ENCODE measurements around the gene ADPRS. TPM values are rescaled to one million over a fixed set of nuclear protein-coding genes. Genes with fewer than 3 reads are reported as not detected.
A peak's percentile ranks its signal among the peaks of the same experiment; 100 is the strongest.

Gene ADPRS
- total and polyA plus RNA-seq, 2 experiments from 2014 or later, result 42.0 to 70.3 TPM

DNA sequence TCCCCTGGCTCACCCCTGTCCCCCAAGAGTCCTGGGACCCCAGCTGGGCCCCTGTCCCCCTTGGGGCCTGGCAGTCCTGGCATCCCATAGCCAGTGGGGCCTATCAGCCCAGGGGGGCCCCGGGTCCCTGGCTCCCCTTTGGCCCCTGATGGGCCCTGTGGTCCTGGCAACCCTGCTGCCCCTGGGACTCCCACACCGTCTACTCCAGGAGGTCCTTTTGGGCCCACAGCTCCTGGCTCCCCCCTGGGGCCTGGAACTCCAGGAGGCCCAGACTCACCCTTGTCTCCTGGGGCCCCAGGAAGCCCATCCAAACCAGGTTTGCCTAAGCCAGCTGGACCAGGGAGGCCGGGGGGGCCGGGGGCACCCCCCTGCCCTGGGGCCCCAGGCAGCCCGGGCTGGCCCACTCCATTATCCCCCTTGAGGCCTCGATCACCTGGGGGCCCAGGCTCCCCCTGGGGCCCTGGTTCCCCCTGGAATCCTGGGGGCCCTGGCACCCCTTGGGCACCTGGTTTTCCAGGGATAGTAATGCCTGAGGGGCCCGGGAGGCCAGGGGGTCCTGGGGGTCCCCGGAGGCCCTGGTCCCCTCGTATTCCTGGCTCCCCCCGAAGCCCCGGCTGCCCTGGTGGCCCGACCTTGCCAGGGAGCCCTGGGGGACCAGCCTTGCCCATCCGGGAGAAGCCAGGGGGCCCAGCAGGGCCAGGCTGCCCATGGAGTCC lies 10.1 kb downstream of the ADPRS start:
- H3K4me2 ChIP-seq (ENCODE audit: unreplicated experiment), result no peak overlapping the region
- TF ChIP-seq EZH2phosphoT487 (IDR thresholded peaks at IDR 0.05; ENCODE audit: insufficient read depth, low read depth), result no peak
- TF ChIP-seq EZH2 (IDR thresholded peaks at IDR 0.05; ENCODE audit: insufficient read depth, poor library complexity, severe bottlenecking), result no peak
- no peak overlapping the region for H3K27ac ChIP-seq
- no peak overlapping the region for H3K4me3 ChIP-seq
- H3F3A ChIP-seq (ENCODE audit: insufficient read depth), result peaks cover 16% of the 10 kb centered on the region
- H3K9me3 ChIP-seq (ENCODE audit: low read depth), result no peaks in the 10 kb centered on the region
- H3K9ac ChIP-seq, result no peak overlapping the region
- in situ Hi-C loops (cut with MboI), result no loop called here
- H3K4me1 ChIP-seq (ENCODE audit: insufficient read depth), result 0 out of 2 replicates have a peak, but pooled peaks cover 3% of the 10 kb centered on the region
- no peaks in the 10 kb centered on the region for H3K27me3 ChIP-seq (replicated peaks; ENCODE audit: insufficient read depth)
- no peak for DNase-seq
- WGBS, 2 experiments (ENCODE audit: low coverage in 1 of 2, low lambda C conversion rate in 2 of 2, missing lambda C conversion rate in 2 of 2), result 72 to 73% methylated on average over 11 to 13 of the region's 13 CpGs
- no peak overlapping the region for H2AFZ ChIP-seq
- peaks cover 7% of the 10 kb centered on the region; the same call in 1 of the 2 replicates for H3K36me3 ChIP-seq (ENCODE audit: low read depth)
- no peaks in the 10 kb centered on the region for H3K79me2 ChIP-seq (ENCODE audit: insufficient read depth)
- H3K9me2 ChIP-seq (ENCODE audit: insufficient read depth), result no peaks in the 10 kb centered on the region
- peaks cover 5% of the 10 kb centered on the region; the same call in 1 of the 2 replicates for H4K20me1 ChIP-seq (ENCODE audit: insufficient read depth)

DNA sequence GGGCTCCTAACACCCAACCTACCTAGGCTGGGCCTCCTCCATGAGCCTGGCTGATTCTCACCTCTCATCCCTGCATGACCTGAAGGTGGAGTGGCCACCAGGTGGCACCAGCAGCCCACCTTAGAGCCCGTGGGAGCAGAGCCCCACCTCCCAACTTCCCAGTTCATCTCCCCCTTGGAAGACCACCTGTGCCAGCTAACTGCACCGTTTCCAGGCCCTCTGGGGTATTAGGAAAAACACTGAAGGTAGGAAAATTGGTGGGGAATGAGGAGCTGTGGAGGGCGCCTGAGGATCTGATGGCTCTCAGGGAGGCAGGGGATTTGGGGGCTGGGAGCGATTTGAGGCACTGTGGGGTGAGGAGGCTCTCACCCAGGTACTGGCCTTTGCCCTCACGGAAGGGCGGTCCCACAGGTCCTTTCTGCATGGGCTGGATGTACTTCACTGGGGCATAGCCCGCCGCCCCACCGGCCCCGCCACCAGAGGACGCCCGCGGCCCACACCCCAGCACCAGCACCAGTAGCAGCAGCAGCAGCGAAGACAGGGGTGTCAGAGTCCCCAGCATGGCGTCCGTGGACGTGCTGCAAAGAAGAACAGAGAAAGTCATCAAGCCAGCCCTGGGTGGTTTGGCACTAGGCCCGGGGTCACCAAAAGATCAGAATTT lies 11.1 kb downstream of the ADPRS start:
- Histone ChIP-seq H3K9ac (no peak overlapping the region), H3K4me3 (no peak overlapping the region), H3K27ac (no peak overlapping the region), H3K9me3 (ENCODE audit: low read depth) (no peaks in the 10 kb centered on the region), H3K79me2 (ENCODE audit: insufficient read depth) (no peaks in the 10 kb centered on the region), H3K4me2 (ENCODE audit: unreplicated experiment) (peak overlapping the region; percentile 14), H3K36me3 (ENCODE audit: low read depth) (no peaks in the 10 kb centered on the region), H4K20me1 (ENCODE audit: insufficient read depth) (no peaks in the 10 kb centered on the region), H3K4me1 (ENCODE audit: insufficient read depth) (0 out of 2 replicates have a peak, but pooled peaks cover 3% of the 10 kb centered on the region), H3K27me3 (replicated peaks; ENCODE audit: insufficient read depth) (no peaks in the 10 kb centered on the region), H3K9me2 (ENCODE audit: insufficient read depth) (no peaks in the 10 kb centered on the region), H3F3A (ENCODE audit: insufficient read depth) (peaks cover 7% of the 10 kb centered on the region; the same call in 1 of the 2 replicates), H2AFZ (peak overlapping the region; percentile 54)
- 34 to 36% methylated on average over 12 to 18 of the region's 18 CpGs for WGBS, 2 experiments (ENCODE audit: low coverage in 1 of 2, low lambda C conversion rate in 2 of 2, missing lambda C conversion rate in 2 of 2)
- TF ChIP-seq EZH2phosphoT487 (IDR thresholded peaks at IDR 0.05; ENCODE audit: insufficient read depth, low read depth) (no peak), EZH2 (IDR thresholded peaks at IDR 0.05; ENCODE audit: insufficient read depth, poor library complexity, severe bottlenecking) (no peak)
- DNase-seq, result peak; percentile 79
- in situ Hi-C loops (cut with MboI), result loop anchor here (10.0 kb wide), 1 partner anchor 195 kb away; no protein-coding TSS in a partner anchor

DNA sequence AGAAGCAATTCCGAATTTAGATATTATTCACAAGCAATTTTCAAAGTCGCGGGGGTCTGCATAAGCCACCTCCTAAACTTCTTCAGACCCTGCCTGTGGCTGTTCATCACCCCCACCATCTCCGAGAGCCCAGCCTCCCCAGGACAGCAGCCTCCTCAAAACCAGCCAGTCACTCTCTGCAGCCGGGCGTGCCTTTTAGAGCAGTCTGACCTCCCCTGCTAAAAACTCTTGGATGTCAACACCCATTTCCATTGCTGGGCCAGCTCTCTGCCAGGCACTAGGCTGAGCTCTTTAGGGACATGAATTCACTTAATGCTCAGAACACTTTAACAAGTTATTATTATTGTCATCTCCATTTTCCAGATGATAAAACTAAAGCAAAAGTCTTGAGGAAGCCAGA lies 11.7 kb downstream of the ADPRS start:
- H3K9me2 ChIP-seq (ENCODE audit: insufficient read depth), result no peaks in the 10 kb centered on the region
- no peaks in the 10 kb centered on the region for H3K79me2 ChIP-seq (ENCODE audit: insufficient read depth)
- H3K9ac ChIP-seq, result no peak overlapping the region
- peak overlapping the region; percentile 14 for H3K4me2 ChIP-seq (ENCODE audit: unreplicated experiment)
- WGBS, 2 experiments (ENCODE audit: low coverage in 1 of 2, low lambda C conversion rate in 2 of 2, missing lambda C conversion rate in 2 of 2), result 52% methylated on average over 6 of the region's 6 CpGs
- TF ChIP-seq EZH2 (IDR thresholded peaks at IDR 0.05; ENCODE audit: insufficient read depth, poor library complexity, severe bottlenecking) (no peak), EZH2phosphoT487 (IDR thresholded peaks at IDR 0.05; ENCODE audit: insufficient read depth, low read depth) (no peak)
- peak; percentile 34 for DNase-seq
- H3K36me3 ChIP-seq (ENCODE audit: low read depth), result no peaks in the 10 kb centered on the region
- no peak overlapping the region for H3K4me3 ChIP-seq
- H3F3A ChIP-seq (ENCODE audit: insufficient read depth), result peaks cover 4% of the 10 kb centered on the region; the same call in 1 of the 2 replicates
- H3K27me3 ChIP-seq (replicated peaks; ENCODE audit: insufficient read depth), result no peaks in the 10 kb centered on the region
- H3K27ac ChIP-seq, result no peak overlapping the region
- H3K9me3 ChIP-seq (ENCODE audit: low read depth), result no peaks in the 10 kb centered on the region
- H2AFZ ChIP-seq, result peak overlapping the region; percentile 54
- in situ Hi-C loops (cut with MboI), result loop anchor here (10.0 kb wide), 1 partner anchor 194 kb away; no protein-coding TSS in a partner anchor
- H3K4me1 ChIP-seq (ENCODE audit: insufficient read depth), result 0 out of 2 replicates have a peak, but pooled peaks cover 3% of the 10 kb centered on the region
- no peaks in the 10 kb centered on the region for H4K20me1 ChIP-seq (ENCODE audit: insufficient read depth)

DNA sequence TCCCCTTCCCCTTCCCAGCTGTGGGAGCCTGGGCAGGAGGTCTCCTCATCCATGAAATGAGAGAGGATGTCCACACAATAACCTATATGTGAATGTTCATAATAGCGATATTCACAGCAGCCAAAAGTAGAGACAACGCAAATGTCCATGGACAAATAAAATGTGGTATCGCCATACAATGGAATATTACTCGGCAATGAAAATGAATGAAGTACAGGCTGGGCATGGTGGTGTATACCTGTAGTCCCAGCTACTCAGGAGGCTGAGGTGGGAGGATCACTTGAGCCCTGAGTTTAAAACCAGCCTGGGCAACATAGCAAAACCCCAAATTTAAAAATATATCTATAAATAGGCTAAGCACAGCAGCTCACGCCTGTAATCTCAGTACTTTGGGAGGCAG lies 12.9 kb downstream of the ADPRS start:
- Histone ChIP-seq H3F3A (ENCODE audit: insufficient read depth) (no peaks in the 10 kb centered on the region), H4K20me1 (ENCODE audit: insufficient read depth) (no peaks in the 10 kb centered on the region), H3K9me2 (ENCODE audit: insufficient read depth) (no peaks in the 10 kb centered on the region), H2AFZ (no peak overlapping the region), H3K4me3 (no peak overlapping the region), H3K4me1 (ENCODE audit: insufficient read depth) (0 out of 2 replicates have a peak, but pooled peaks cover 3% of the 10 kb centered on the region), H3K27me3 (replicated peaks; ENCODE audit: insufficient read depth) (no peaks in the 10 kb centered on the region), H3K9ac (no peak overlapping the region), H3K4me2 (ENCODE audit: unreplicated experiment) (no peak overlapping the region), H3K79me2 (ENCODE audit: insufficient read depth) (no peaks in the 10 kb centered on the region), H3K9me3 (ENCODE audit: low read depth) (no peaks in the 10 kb centered on the region), H3K27ac (no peak overlapping the region), H3K36me3 (ENCODE audit: low read depth) (no peaks in the 10 kb centered on the region)
- in situ Hi-C loops (cut with MboI), result loop anchor here (10.0 kb wide), 1 partner anchor 193 kb away; no protein-coding TSS in a partner anchor
- no peak for DNase-seq
- TF ChIP-seq EZH2phosphoT487 (IDR thresholded peaks at IDR 0.05; ENCODE audit: insufficient read depth, low read depth), result no peak
- TF ChIP-seq EZH2 (IDR thresholded peaks at IDR 0.05; ENCODE audit: insufficient read depth, poor library complexity, severe bottlenecking), result no peak
- WGBS, 2 experiments (ENCODE audit: low coverage in 1 of 2, low lambda C conversion rate in 2 of 2, missing lambda C conversion rate in 2 of 2), result 96 to 99% methylated on average over 5 of the region's 5 CpGs

Data from GM23248 (cell line).